ENCODE measurements around the gene NUBP2.

The NUBP2 gene

DNA sequence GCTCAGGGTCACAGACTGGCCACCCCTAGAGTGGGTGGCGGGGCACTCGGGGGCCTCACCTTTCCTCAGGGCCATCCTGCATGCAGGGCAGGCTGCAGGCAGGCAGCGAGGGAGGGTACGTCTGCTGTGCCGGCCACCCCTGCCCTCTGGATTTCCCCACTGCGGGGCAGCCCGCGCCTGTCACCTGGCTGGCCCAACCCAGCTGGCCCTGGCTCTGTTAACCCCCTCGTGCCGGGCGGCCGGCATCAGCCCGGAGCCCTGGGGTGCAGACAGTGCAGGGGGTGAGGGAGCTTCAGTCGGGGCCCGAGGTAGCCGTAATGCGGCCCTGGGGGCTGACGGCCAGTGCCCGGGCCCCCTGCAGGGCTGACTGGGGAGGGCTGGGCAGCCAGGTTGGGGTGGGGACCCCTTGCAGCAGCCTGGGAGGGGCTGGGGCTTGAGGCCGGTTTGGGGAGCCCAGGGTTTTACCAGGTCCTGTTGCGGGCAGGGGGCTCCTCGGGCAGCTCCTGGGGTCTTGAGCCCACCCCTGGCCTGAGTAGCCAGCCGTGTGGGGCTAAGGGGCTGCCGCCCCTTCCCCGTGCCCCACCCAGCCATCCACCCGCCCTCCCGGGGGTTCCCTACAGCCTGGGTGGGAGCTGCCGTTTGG, 10.9 kb downstream of the NUBP2 start, which contains the start of gene IGFALS (continued):
- no peak for TF ChIP-seq ZNF660 (tag by site-specific recombination; IDR thresholded peaks at IDR 0.05)
- TF ChIP-seq ZNF423 (tag by site-specific recombination; IDR thresholded peaks at IDR 0.05): no peak
- TF ChIP-seq, protein P1, sequence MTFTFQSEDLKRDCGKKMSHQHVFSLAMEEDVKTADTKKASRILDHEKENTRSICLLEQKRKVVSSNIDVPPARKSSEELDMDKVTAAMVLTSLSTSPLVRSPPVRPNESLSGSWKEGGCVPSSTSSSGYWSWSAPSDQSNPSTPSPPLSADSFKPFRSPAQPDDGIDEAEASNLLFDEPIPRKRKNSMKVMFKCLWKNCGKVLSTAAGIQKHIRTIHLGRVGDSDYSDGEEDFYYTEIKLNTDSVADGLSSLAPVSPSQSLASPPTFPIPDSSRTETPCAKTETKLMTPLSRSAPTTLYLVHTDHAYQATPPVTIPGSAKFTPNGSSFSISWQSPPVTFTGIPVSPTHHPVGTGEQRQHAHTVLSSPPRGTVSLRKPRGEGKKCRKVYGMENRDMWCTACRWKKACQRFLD (tag by site-specific recombination; IDR thresholded peaks at IDR 0.05): no peak

DNA sequence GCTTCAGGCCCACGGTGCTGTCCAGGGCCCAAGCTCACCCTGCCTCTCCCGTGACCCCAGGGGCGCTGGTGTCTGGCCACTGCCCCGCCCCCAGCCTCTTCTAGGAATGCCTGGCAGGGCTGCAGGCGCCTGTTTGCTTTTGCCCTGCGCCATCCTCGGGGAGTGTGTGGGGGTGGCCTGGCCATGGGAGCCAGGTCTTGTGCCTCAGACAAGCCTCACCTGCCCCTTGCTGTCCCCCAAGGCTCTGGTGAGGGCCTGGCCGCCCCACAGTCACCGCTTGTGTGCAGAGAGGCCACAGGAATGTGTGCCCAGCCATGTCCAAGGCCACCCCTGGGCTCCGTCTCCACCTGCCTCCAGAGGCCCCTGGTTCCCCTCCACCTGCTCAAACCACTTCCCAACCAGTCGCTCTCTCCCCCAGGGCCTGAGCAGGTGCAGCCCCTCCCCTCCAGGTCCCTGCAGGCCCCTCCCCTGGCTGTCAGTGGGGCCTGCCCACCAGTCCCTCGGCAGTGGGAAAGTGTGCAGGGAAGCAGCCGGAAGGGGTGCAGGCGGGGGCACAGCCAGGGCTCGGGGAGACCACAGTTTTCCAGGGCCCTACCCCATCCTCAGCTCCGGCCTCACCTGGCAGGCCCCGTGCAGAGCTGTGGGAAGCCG, 11.6 kb downstream of the NUBP2 start:
- Histone ChIP-seq H3K27ac (ENCODE audit: extremely low read depth, low read depth, low read length) (no peak overlapping the region), H3K36me3 (ENCODE audit: control insufficient read depth in 2 of 2, insufficient read depth in 1 of 2, low read length in 2 of 2) (peaks cover 0 to 11% of the 10 kb centered on the region in 2 experiments; a peak in 2 of 3 replicates), H3K9me3 (ENCODE audit: control insufficient read depth, insufficient read depth, low read depth, low read length) (no peaks in the 10 kb centered on the region), H3K4me3 (ENCODE audit: low read depth, low read length) (no peak overlapping the region), H3K4me1 (ENCODE audit: control insufficient read depth, insufficient read depth, low read length) (no peaks in the 10 kb centered on the region)
- CTCF ChIA-PET: no interaction called here
- TF ChIP-seq, protein P2, sequence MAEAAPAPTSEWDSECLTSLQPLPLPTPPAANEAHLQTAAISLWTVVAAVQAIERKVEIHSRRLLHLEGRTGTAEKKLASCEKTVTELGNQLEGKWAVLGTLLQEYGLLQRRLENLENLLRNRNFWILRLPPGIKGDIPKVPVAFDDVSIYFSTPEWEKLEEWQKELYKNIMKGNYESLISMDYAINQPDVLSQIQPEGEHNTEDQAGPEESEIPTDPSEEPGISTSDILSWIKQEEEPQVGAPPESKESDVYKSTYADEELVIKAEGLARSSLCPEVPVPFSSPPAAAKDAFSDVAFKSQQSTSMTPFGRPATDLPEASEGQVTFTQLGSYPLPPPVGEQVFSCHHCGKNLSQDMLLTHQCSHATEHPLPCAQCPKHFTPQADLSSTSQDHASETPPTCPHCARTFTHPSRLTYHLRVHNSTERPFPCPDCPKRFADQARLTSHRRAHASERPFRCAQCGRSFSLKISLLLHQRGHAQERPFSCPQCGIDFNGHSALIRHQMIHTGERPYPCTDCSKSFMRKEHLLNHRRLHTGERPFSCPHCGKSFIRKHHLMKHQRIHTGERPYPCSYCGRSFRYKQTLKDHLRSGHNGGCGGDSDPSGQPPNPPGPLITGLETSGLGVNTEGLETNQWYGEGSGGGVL (tag by site-specific recombination; IDR thresholded peaks at IDR 0.05): no peak
- no peak for TF ChIP-seq ZNF292 (tag by site-specific recombination; IDR thresholded peaks at IDR 0.05; ENCODE audit: borderline replicate concordance, low read depth)
- TF ChIP-seq ZNF184 (tag by site-specific recombination; IDR thresholded peaks at IDR 0.05): no peak
- no peak for TF ChIP-seq ZNF544 (tag by site-specific recombination; IDR thresholded peaks at IDR 0.05)
- TF ChIP-seq, protein P3, sequence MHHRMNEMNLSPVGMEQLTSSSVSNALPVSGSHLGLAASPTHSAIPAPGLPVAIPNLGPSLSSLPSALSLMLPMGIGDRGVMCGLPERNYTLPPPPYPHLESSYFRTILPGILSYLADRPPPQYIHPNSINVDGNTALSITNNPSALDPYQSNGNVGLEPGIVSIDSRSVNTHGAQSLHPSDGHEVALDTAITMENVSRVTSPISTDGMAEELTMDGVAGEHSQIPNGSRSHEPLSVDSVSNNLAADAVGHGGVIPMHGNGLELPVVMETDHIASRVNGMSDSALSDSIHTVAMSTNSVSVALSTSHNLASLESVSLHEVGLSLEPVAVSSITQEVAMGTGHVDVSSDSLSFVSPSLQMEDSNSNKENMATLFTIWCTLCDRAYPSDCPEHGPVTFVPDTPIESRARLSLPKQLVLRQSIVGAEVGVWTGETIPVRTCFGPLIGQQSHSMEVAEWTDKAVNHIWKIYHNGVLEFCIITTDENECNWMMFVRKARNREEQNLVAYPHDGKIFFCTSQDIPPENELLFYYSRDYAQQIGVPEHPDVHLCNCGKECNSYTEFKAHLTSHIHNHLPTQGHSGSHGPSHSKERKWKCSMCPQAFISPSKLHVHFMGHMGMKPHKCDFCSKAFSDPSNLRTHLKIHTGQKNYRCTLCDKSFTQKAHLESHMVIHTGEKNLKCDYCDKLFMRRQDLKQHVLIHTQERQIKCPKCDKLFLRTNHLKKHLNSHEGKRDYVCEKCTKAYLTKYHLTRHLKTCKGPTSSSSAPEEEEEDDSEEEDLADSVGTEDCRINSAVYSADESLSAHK (tag by site-specific recombination; IDR thresholded peaks at IDR 0.05): no peak
- TF ChIP-seq, protein P4, sequence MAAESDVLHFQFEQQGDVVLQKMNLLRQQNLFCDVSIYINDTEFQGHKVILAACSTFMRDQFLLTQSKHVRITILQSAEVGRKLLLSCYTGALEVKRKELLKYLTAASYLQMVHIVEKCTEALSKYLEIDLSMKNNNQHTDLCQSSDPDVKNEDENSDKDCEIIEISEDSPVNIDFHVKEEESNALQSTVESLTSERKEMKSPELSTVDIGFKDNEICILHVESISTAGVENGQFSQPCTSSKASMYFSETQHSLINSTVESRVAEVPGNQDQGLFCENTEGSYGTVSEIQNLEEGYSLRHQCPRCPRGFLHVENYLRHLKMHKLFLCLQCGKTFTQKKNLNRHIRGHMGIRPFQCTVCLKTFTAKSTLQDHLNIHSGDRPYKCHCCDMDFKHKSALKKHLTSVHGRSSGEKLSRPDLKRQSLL (tag by site-specific recombination; IDR thresholded peaks at IDR 0.05): no peak
- TF ChIP-seq, protein P5, sequence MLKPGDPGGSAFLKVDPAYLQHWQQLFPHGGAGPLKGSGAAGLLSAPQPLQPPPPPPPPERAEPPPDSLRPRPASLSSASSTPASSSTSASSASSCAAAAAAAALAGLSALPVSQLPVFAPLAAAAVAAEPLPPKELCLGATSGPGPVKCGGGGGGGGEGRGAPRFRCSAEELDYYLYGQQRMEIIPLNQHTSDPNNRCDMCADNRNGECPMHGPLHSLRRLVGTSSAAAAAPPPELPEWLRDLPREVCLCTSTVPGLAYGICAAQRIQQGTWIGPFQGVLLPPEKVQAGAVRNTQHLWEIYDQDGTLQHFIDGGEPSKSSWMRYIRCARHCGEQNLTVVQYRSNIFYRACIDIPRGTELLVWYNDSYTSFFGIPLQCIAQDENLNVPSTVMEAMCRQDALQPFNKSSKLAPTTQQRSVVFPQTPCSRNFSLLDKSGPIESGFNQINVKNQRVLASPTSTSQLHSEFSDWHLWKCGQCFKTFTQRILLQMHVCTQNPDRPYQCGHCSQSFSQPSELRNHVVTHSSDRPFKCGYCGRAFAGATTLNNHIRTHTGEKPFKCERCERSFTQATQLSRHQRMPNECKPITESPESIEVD (tag by site-specific recombination; IDR thresholded peaks at IDR 0.05): no peak
- no peak for TF ChIP-seq WT1 (tag by site-specific recombination; IDR thresholded peaks at IDR 0.05)
- TF ChIP-seq ZNF335 (tag by site-specific recombination; conservative IDR thresholded peaks at IDR 0.05): no peak
- TF ChIP-seq, protein P6, sequence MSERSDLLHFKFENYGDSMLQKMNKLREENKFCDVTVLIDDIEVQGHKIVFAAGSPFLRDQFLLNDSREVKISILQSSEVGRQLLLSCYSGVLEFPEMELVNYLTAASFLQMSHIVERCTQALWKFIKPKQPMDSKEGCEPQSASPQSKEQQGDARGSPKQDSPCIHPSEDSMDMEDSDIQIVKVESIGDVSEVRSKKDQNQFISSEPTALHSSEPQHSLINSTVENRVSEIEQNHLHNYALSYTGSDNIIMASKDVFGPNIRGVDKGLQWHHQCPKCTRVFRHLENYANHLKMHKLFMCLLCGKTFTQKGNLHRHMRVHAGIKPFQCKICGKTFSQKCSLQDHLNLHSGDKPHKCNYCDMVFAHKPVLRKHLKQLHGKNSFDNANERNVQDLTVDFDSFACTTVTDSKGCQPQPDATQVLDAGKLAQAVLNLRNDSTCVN (tag by site-specific recombination; optimal IDR thresholded peaks at IDR 0.05): no peak
- no peak for TF ChIP-seq KLF1 (tag by site-specific recombination; IDR thresholded peaks at IDR 0.05)
- TF ChIP-seq, protein P7, sequence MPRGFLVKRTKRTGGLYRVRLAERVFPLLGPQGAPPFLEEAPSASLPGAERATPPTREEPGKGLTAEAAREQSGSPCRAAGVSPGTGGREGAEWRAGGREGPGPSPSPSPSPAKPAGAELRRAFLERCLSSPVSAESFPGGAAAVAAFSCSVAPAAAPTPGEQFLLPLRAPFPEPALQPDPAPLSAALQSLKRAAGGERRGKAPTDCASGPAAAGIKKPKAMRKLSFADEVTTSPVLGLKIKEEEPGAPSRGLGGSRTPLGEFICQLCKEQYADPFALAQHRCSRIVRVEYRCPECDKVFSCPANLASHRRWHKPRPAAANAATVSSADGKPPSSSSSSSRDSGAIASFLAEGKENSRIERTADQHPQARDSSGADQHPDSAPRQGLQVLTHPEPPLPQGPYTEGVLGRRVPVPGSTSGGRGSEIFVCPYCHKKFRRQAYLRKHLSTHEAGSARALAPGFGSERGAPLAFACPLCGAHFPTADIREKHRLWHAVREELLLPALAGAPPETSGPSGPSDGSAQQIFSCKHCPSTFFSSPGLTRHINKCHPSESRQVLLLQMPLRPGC (tag by site-specific recombination; IDR thresholded peaks at IDR 0.05): no peak
- TF ChIP-seq, protein P1 (tag by site-specific recombination; IDR thresholded peaks at IDR 0.05): no peak
- no peak for TF ChIP-seq ZNF311 (tag by site-specific recombination; IDR thresholded peaks at IDR 0.05; ENCODE audit: borderline replicate concordance)
- TF ChIP-seq ZBTB8A (tag by site-specific recombination; IDR thresholded peaks at IDR 0.05): no peak
- POLR2A ChIA-PET: no interaction called here

Data from HEK293 (cell line).